Type B pancreatic cell (in vitro differentiated cells): ENCODE data around the gene TPK1. TPM values are rescaled to one million over a fixed set of nuclear protein-coding genes. Genes with fewer than 3 reads are reported as not detected.

Experiments
- DNase-seq: peaks from one replicate; pipeline ENCODE4 v3.0.0; 2021; ENCODE audit warnings: mixed read lengths; ENCODE audit not compliant: unreplicated experiment; ENCODE audit errors: extremely low spot score
- H3K27ac Mint-ChIP-seq: 2 replicates; pipeline ENCODE4 v1.8.0; 2021; ENCODE audit warnings: mild to moderate bottlenecking, mixed read lengths
- H3K27me3 Mint-ChIP-seq: 2 replicates; pipeline ENCODE4 v1.8.0; 2021; ENCODE audit warnings: mixed read lengths
- H3K36me3 Mint-ChIP-seq: 2 replicates; pipeline ENCODE4 v1.8.0; 2021; ENCODE audit warnings: mixed read lengths
- H3K4me1 Mint-ChIP-seq: one replicate; pipeline ENCODE4 v1.8.0; 2021; ENCODE audit warnings: mixed read lengths; ENCODE audit not compliant: unreplicated experiment
- H3K4me3 Mint-ChIP-seq: 2 replicates; pipeline ENCODE4 v1.8.0; 2021; ENCODE audit warnings: mild to moderate bottlenecking, mixed read lengths
- H3K9me3 Mint-ChIP-seq: 2 replicates; pipeline ENCODE4 v1.8.0; 2021; ENCODE audit warnings: mixed read lengths
- total RNA-seq: library from RNA; stranded (reverse); gene quantifications from 2 replicates; pipeline ENCODE4 v1.2.1, GENCODE V29; 2021; ENCODE audit warnings: low replicate concordance
- TF ChIP-seq, protein P1 (sequence below): fragments of 200-600 bp; sonication (generic); conservative IDR thresholded peaks from 2 replicates; pipeline ENCODE4 v1.5.0; 2021; ENCODE audit warnings: antibody characterized with exemption, mild to moderate bottlenecking

TPK1 gene
- total RNA-seq, 1 donor from 2014 or later, result 3.2 TPM

DNA sequence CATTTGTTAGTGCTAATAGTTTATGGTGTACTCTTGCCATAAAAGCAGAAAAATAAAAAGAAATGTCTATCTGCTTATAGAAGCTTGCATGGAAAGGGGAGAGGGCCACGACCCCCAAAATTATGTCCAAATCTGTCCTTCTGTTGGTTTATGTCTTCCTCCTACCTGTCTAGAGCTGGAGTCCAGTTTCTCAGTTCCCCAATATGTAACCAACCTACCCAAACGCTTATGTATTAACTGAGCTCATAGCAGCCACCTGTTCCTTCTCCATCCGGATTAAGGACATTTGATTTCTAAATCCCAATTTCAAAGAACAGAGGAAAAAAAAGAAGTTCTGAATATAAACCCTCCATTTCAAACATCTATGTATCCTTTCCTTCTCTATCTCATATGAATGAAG is 30.3 kb upstream of the TPK1 start:
- DNase-seq, result no peak
- Mint-ChIP-seq H3K27ac (no peak overlapping the region), H3K27me3 (no peaks in the 10 kb centered on the region), H3K4me1 (no peaks in the 10 kb centered on the region), H3K9me3 (no peaks in the 10 kb centered on the region), H3K36me3 (no peaks in the 10 kb centered on the region), H3K4me3 (no peak overlapping the region)
- TF ChIP-seq, protein P1, sequence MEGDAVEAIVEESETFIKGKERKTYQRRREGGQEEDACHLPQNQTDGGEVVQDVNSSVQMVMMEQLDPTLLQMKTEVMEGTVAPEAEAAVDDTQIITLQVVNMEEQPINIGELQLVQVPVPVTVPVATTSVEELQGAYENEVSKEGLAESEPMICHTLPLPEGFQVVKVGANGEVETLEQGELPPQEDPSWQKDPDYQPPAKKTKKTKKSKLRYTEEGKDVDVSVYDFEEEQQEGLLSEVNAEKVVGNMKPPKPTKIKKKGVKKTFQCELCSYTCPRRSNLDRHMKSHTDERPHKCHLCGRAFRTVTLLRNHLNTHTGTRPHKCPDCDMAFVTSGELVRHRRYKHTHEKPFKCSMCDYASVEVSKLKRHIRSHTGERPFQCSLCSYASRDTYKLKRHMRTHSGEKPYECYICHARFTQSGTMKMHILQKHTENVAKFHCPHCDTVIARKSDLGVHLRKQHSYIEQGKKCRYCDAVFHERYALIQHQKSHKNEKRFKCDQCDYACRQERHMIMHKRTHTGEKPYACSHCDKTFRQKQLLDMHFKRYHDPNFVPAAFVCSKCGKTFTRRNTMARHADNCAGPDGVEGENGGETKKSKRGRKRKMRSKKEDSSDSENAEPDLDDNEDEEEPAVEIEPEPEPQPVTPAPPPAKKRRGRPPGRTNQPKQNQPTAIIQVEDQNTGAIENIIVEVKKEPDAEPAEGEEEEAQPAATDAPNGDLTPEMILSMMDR, result no peak

DNA sequence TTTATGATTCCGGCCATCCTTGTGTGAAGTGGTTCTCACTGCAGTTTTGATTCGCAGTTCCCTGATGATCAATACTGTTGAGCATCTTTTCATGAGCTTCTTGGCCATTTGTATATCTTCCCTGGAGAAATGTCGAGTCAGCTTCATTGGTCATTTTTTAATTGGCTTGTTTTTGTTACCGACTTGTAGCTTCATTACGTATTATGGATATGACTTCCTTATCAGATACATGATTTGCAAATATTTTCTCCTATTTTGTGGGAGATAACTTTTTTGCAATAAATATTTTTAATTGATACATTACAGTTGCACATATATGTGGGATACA is 27.4 kb upstream of the TPK1 start:
- TF ChIP-seq, protein P1, result no peak
- H3K27ac Mint-ChIP-seq, result no peak overlapping the region
- no peaks in the 10 kb centered on the region for H3K4me1 Mint-ChIP-seq
- H3K36me3 Mint-ChIP-seq, result no peaks in the 10 kb centered on the region
- H3K4me3 Mint-ChIP-seq, result no peak overlapping the region
- H3K9me3 Mint-ChIP-seq, result no peaks in the 10 kb centered on the region
- no peak for DNase-seq
- H3K27me3 Mint-ChIP-seq, result no peaks in the 10 kb centered on the region

DNA sequence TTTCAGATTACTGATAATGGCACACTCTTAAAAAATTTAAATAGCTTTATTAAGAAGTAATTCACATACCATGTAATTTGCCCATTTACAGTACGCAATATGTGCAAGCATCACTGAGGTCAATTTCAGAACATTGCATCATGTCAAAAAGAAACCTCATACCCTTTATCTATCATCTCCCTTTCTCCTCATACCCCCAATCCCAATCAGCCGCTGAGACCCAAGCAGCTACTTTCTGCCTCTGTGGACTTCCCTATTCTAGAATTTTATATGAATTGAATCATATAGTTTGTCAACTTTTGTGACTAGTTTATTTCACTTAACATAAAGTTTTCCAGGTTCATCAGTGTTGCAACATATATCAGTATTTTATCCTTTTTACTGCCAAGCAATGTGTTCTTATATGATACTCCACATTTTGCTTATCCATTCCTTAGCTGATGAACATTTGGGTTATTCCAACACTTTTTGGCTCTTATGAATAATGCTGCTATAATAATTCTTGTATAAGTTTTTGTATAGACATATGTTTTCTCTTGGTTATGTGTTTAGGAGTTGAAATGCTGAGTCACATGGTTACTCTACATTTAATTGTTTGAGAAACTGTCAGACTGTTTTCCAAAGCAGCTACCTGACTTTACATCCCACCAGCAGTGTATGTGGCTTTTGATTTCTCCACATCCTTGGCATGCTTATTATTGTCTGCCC is 26.9 kb upstream of the TPK1 start:
- H3K36me3 Mint-ChIP-seq, result no peaks in the 10 kb centered on the region

DNA sequence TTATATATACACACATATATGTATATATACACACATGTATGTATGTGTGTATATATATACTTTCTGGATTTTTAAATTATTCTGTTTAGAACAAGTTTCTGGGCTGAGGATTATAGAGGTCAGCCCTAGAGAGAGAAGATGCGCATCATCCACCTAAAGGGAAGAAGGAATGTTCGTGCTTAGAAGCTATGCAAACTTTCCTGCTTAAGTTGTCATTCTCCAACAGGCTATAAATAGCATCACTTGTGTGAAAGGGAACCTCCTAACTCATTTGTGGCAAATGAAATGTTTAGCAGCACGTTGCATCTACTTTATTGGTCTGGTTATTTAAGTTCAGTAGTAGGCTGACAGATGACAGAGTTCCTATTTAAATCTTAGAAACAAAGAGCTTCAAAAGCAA is 23.9 kb upstream of the TPK1 start:
- Mint-ChIP-seq H3K9me3 (no peaks in the 10 kb centered on the region), H3K4me3 (no peak overlapping the region), H3K4me1 (no peaks in the 10 kb centered on the region), H3K27ac (no peak overlapping the region), H3K27me3 (no peaks in the 10 kb centered on the region), H3K36me3 (no peaks in the 10 kb centered on the region)
- DNase-seq, result no peak
- TF ChIP-seq, protein P1, result no peak

More for the DNA sequence above, 26.9 kb upstream of the TPK1 start:
- no peaks in the 10 kb centered on the region for H3K27me3 Mint-ChIP-seq
- TF ChIP-seq, protein P1, result no peak
- no peak overlapping the region for H3K4me3 Mint-ChIP-seq
- no peaks in the 10 kb centered on the region for H3K9me3 Mint-ChIP-seq
- no peaks in the 10 kb centered on the region for H3K4me1 Mint-ChIP-seq
- H3K27ac Mint-ChIP-seq, result no peak overlapping the region
- DNase-seq, result no peak

DNA sequence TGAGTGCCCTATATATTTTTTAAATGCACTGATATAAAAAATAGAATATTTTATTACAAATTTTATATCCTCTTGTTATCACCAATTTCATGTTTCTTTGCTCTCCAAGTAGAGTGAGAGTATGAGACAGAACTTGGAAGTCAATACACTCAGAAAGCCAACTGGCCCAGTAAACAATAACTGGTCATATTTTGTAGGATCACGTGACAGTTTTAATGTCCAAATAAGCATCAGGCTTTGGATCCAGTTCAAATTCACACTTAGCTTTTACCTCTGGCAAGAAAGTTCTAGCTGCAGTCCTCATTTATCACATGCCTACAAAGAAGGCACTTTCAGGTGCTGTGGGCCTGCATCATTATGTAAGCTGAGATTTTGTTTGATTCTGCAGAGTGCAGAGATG is 21.6 kb upstream of the TPK1 start:
- no peak for DNase-seq
- Mint-ChIP-seq H3K4me3 (no peak overlapping the region), H3K4me1 (no peaks in the 10 kb centered on the region), H3K27me3 (no peaks in the 10 kb centered on the region), H3K36me3 (no peaks in the 10 kb centered on the region), H3K9me3 (no peaks in the 10 kb centered on the region), H3K27ac (no peak overlapping the region)
- TF ChIP-seq, protein P1, result no peak
